H9 (cell line): Measurements from ENCODE around the gene RCSD1. TPM values are rescaled to one million over a fixed set of nuclear protein-coding genes. Genes with fewer than 3 reads are reported as not detected.

ENCODE experiments used
- DNase-seq: peaks from one replicate; pipeline ENCODE4 v3.0.0-alpha.2; 2017
- H2AFZ ChIP-seq: one replicate; pipeline ENCODE4 v1.6.1; 2013; ENCODE audit warnings: mild to moderate bottlenecking, low read length, control low read depth, moderate library complexity
- H2AK5ac ChIP-seq: 2 replicates; pipeline ENCODE4 v1.6.1; 2013; ENCODE audit warnings: low read length, control low read depth, mixed read lengths; ENCODE audit not compliant: insufficient read length
- H2BK120ac ChIP-seq: one replicate; pipeline ENCODE4 v1.6.1; 2013; ENCODE audit warnings: low read depth, mild to moderate bottlenecking, low read length, control low read depth, inconsistent platforms; ENCODE audit not compliant: poor library complexity, severe bottlenecking
- H2BK12ac ChIP-seq: 2 replicates; pipeline ENCODE4 v1.6.1; 2013; ENCODE audit warnings: low read length, control low read depth, mixed read lengths, low read depth; ENCODE audit not compliant: insufficient read length
- H2BK15ac ChIP-seq: 2 replicates; pipeline ENCODE4 v1.6.1; 2013; ENCODE audit warnings: low read depth, low read length, control low read depth
- H2BK20ac ChIP-seq: one replicate; pipeline ENCODE4 v1.6.1; 2013; ENCODE audit warnings: low read depth, mild to moderate bottlenecking, low read length, control low read depth, inconsistent platforms; ENCODE audit not compliant: poor library complexity, severe bottlenecking
- H2BK5ac ChIP-seq: 2 replicates; pipeline ENCODE4 v1.6.1; 2013; ENCODE audit warnings: low read length, control low read depth, mixed read lengths; ENCODE audit not compliant: insufficient read length
- H3K14ac ChIP-seq: 2 replicates; pipeline ENCODE4 v1.6.1; 2013; ENCODE audit warnings: low read length, control low read depth; ENCODE audit not compliant: insufficient read depth
- H3K18ac ChIP-seq: 2 replicates; pipeline ENCODE4 v1.6.1; 2013; ENCODE audit warnings: low read depth, mild to moderate bottlenecking, mixed read lengths, low read length, control low read depth; ENCODE audit not compliant: insufficient read length
- H3K23ac ChIP-seq: 2 replicates; pipeline ENCODE4 v1.6.1; 2013; ENCODE audit warnings: low read length, control low read depth, mixed read lengths, low read depth; ENCODE audit not compliant: insufficient read length
- H3K23me2 ChIP-seq: 2 replicates; pipeline ENCODE4 v1.6.1; 2013; ENCODE audit warnings: low read depth, mild to moderate bottlenecking, mixed read lengths, low read length, control low read depth; ENCODE audit not compliant: insufficient read length, poor library complexity, severe bottlenecking
- H3K27ac ChIP-seq: 2 replicates; pipeline ENCODE4 v1.5.1; 2013; ENCODE audit warnings: low read length, control low read depth, mixed read lengths, low read depth; ENCODE audit not compliant: insufficient read length
- H3K27me3 ChIP-seq: 2 replicates; pipeline ENCODE4 v1.6.1; 2013; ENCODE audit warnings: low read length, control low read depth, inconsistent platforms; ENCODE audit not compliant: insufficient read depth
- H3K4ac ChIP-seq: 2 replicates; pipeline ENCODE4 v1.6.1; 2013; ENCODE audit warnings: low read depth, mild to moderate bottlenecking, control low read depth, inconsistent platforms, low read length, moderate library complexity
- H3K4me1 ChIP-seq: 2 replicates; pipeline ENCODE4 v1.6.1; 2013; ENCODE audit warnings: low read length, control low read depth, inconsistent platforms; ENCODE audit not compliant: insufficient read depth
- H3K4me2 ChIP-seq: 2 replicates; pipeline ENCODE4 v1.6.1; 2013; ENCODE audit warnings: low read length, control low read depth, mixed read lengths; ENCODE audit not compliant: insufficient read length, insufficient read depth
- H3K56ac ChIP-seq: 2 replicates; pipeline ENCODE4 v1.6.1; 2013; ENCODE audit warnings: low read depth, mild to moderate bottlenecking, mixed read lengths, low read length, control low read depth; ENCODE audit not compliant: insufficient read length
- H3K79me1 ChIP-seq: 2 replicates; pipeline ENCODE4 v1.6.1; 2013; ENCODE audit warnings: low read depth, mild to moderate bottlenecking, moderate library complexity, low read length, control low read depth, inconsistent platforms; ENCODE audit not compliant: insufficient read depth, poor library complexity, severe bottlenecking
- H3K79me2 ChIP-seq: 2 replicates; pipeline ENCODE4 v1.6.1; 2013; ENCODE audit warnings: low read length, control low read depth, inconsistent platforms; ENCODE audit not compliant: insufficient read depth
- H3K9ac ChIP-seq: 2 replicates; pipeline ENCODE4 v1.6.1; 2013; ENCODE audit warnings: low read length, control low read depth, mixed read lengths; ENCODE audit not compliant: insufficient read length; ENCODE audit errors: extremely low read depth
- H3K9me3 ChIP-seq: one replicate; pipeline ENCODE4 v1.6.1; 2013; ENCODE audit warnings: low read depth, low read length, inconsistent platforms; ENCODE audit not compliant: control insufficient read depth
- H3T11ph ChIP-seq: one replicate; pipeline ENCODE4 v1.6.1; 2013; ENCODE audit warnings: mild to moderate bottlenecking, low read length, control low read depth, inconsistent platforms
- H4K20me1 ChIP-seq: one replicate; pipeline ENCODE4 v1.6.1; 2013; ENCODE audit not compliant: control insufficient read depth, insufficient read length, insufficient read depth
- H4K5ac ChIP-seq: 2 replicates; pipeline ENCODE4 v1.6.1; 2013; ENCODE audit warnings: low read depth, mild to moderate bottlenecking, mixed read lengths, low read length, control low read depth; ENCODE audit not compliant: insufficient read length
- H4K8ac ChIP-seq: replicated peaks from 2 replicates; pipeline ENCODE4 v1.6.1; 2013; ENCODE audit warnings: low read length, control low read depth, mixed read lengths, low read depth; ENCODE audit not compliant: insufficient read length
- H4K91ac ChIP-seq: 2 replicates; pipeline ENCODE4 v1.6.1; 2013; ENCODE audit warnings: low read depth, mild to moderate bottlenecking, moderate library complexity, mixed read lengths, low read length, control low read depth; ENCODE audit not compliant: insufficient read length
- H3K27ac Mint-ChIP-seq, 3 experiments: 2 replicates in 2 of 3; 3 replicates in 1 of 3; pipeline ENCODE4 v1.8.0; 2020 to 2021; ENCODE audit warnings: mixed read lengths in 3 of 3, mild to moderate bottlenecking in 1 of 3, moderate library complexity in 1 of 3
- H3K27me3 Mint-ChIP-seq: 2 replicates; pipeline ENCODE4 v1.8.0; 2021; ENCODE audit warnings: low read depth, mild to moderate bottlenecking, moderate library complexity, mixed read lengths
- H3K36me3 Mint-ChIP-seq, 3 experiments: 2 replicates in 2 of 3; 3 replicates in 1 of 3; pipeline ENCODE4 v1.8.0; 2020 to 2021; ENCODE audit warnings: low read depth in 3 of 3, mixed read lengths in 3 of 3; ENCODE audit not compliant: insufficient read depth in 1 of 3
- H3K4me1 Mint-ChIP-seq, 2 experiments: 2 replicates each; pipeline ENCODE4 v1.8.0; 2020; ENCODE audit warnings: mixed read lengths in 2 of 2
- H3K4me3 Mint-ChIP-seq, 2 experiments: 2 replicates in 1 of 2; 3 replicates in 1 of 2; pipeline ENCODE4 v1.8.0; 2020 to 2021; ENCODE audit warnings: mild to moderate bottlenecking in 2 of 2, mixed read lengths in 2 of 2, moderate library complexity in 1 of 2
- H3K9me3 Mint-ChIP-seq, 2 experiments: 2 replicates in 1 of 2; 3 replicates in 1 of 2; pipeline ENCODE4 v1.8.0; 2020; ENCODE audit warnings: mild to moderate bottlenecking in 2 of 2, mixed read lengths in 2 of 2, moderate library complexity in 1 of 2
- CTCF ChIP-seq: fragments of 200-600 bp; sonication (generic); conservative IDR thresholded peaks from 3 replicates; pipeline ENCODE4 v1.8.0; 2021; ENCODE audit warnings: antibody characterized with exemption, mild to moderate bottlenecking
- WGBS: extraction: QIAGEN DNeasy Blood & Tissue Kit; methylation state at CpG from one replicate; pipeline ENCODE4 v1.1.7; 2013; ENCODE audit warnings: missing lambda C conversion rate, low lambda C conversion rate, mixed read lengths; ENCODE audit not compliant: insufficient read length; ENCODE audit errors: extremely low coverage; 5-methylcytosine and 5-hydroxymethylcytosine counted together
- total RNA-seq: library from RNA; stranded (reverse); gene quantifications from 2 replicates; pipeline ENCODE4 v1.2.1, GENCODE V29; 2021

Gene RCSD1
- total RNA-seq, 1 experiment from 2014 or later, result 0.13 TPM

GRCh38 chr1:167618789-167619188, 11.2 kb upstream of the RCSD1 start:
- Histone ChIP-seq H2AK5ac (no peak overlapping the region), H3K4me1 (peaks cover 11% of the 10 kb centered on the region; the same call in 1 of the 2 replicates), H3K9me3 (no peaks in the 10 kb centered on the region), H2BK120ac (no peak overlapping the region), H3K27me3 (no peaks in the 10 kb centered on the region), H4K8ac (no peak overlapping the region), H3K23ac (no peak overlapping the region), H3K4ac (no peak overlapping the region), H3K27ac (no peak overlapping the region), H4K20me1 (no peaks in the 10 kb centered on the region), H3K14ac (no peak overlapping the region), H2BK20ac (no peak overlapping the region), H3K79me1 (no peaks in the 10 kb centered on the region), H3K9ac (no peak overlapping the region), H2AFZ (no peak overlapping the region), H3K56ac (no peak overlapping the region), H3K23me2 (no peaks in the 10 kb centered on the region), H3T11ph (no peak overlapping the region), H3K4me2 (no peak overlapping the region), H2BK15ac (no peak overlapping the region), H2BK5ac (no peak overlapping the region), H4K91ac (no peak overlapping the region), H3K18ac (no peak overlapping the region), H2BK12ac (no peak overlapping the region), H3K79me2 (no peaks in the 10 kb centered on the region), H4K5ac (no peak overlapping the region)
- Mint-ChIP-seq H3K4me3 (no peak overlapping the region), H3K4me1 (peaks cover 20 to 23% of the 10 kb centered on the region in 2 experiments), H3K27ac (no peak overlapping the region), H3K27me3 (peaks cover 24% of the 10 kb centered on the region), H3K9me3 (peaks cover 13 to 15% of the 10 kb centered on the region in 2 experiments), H3K36me3 (peaks cover 7 to 11% (median 10%) of the 10 kb centered on the region in 3 experiments; a peak in 6 of 7 replicates)
- no CpG with 5 or more reads among the region's 3 CpGs for WGBS
- no peak for TF ChIP-seq CTCF
- no peak for DNase-seq
